MM.1S (cell line): Measurements from ENCODE around the gene RNLS.
"Not testable (repeated sequence)": the region's sequence is repeated elsewhere in the genome, so short reads cannot be mapped to it uniquely, and the experiment has no call there.

Source experiments
- DNase-seq: peaks from one replicate; pipeline ENCODE4 v3.0.0-alpha.2; 2015
- H2AFZ ChIP-seq: fragments of 300-600 bp; sonication (generic); 2 replicates; pipeline ENCODE4 v1.6.0; 2016; ENCODE audit warnings: antibody characterized with exemption, low read length
- H3F3A ChIP-seq: fragments of 300-600 bp; sonication (generic); 2 replicates; pipeline ENCODE4 v1.6.1; 2016; ENCODE audit warnings: mild to moderate bottlenecking, antibody characterized with exemption, low read length, moderate library complexity, mixed read lengths; ENCODE audit not compliant: insufficient read depth
- H3K27ac ChIP-seq: fragments of 300-600 bp; sonication (generic); 2 replicates; pipeline ENCODE4 v1.5.1; 2016; ENCODE audit warnings: mild to moderate bottlenecking, low read length
- H3K27me3 ChIP-seq: fragments of 300-600 bp; sonication (generic); replicated peaks from 2 replicates; pipeline ENCODE4 v1.6.0; 2016; ENCODE audit warnings: low read length; ENCODE audit not compliant: insufficient read depth
- H3K36me3 ChIP-seq: fragments of 300-600 bp; sonication (generic); replicated peaks from 2 replicates; pipeline ENCODE4 v1.6.1; 2016; ENCODE audit warnings: mild to moderate bottlenecking, low read length, mixed read lengths; ENCODE audit not compliant: insufficient read depth
- H3K4me1 ChIP-seq: fragments of 300-600 bp; sonication (generic); 2 replicates; pipeline ENCODE4 v1.6.1; 2016; ENCODE audit warnings: low read length, mixed read lengths
- H3K4me2 ChIP-seq: fragments of 300-600 bp; sonication (generic); 2 replicates; pipeline ENCODE4 v1.6.0; 2016; ENCODE audit warnings: low read depth, low read length
- H3K4me3 ChIP-seq: fragments of 300-600 bp; sonication (generic); 2 replicates; pipeline ENCODE4 v1.5.1; 2016; ENCODE audit warnings: low read length, mixed read lengths
- H3K79me2 ChIP-seq: fragments of 300-600 bp; sonication (generic); 2 replicates; pipeline ENCODE4 v1.6.1; 2016; ENCODE audit warnings: mixed run types, low read length, mixed read lengths
- H3K9ac ChIP-seq: fragments of 300-600 bp; sonication (generic); 2 replicates; pipeline ENCODE4 v1.6.1; 2016; ENCODE audit warnings: low read length, mixed read lengths
- H3K9me2 ChIP-seq: fragments of 300-600 bp; sonication (generic); replicated peaks from 2 replicates; pipeline ENCODE4 v1.6.1; 2016; ENCODE audit warnings: mild to moderate bottlenecking, low read length, mixed read lengths; ENCODE audit not compliant: insufficient read depth
- H3K9me3 ChIP-seq: fragments of 300-600 bp; sonication (generic); replicated peaks from 2 replicates; pipeline ENCODE4 v1.6.1; 2016; ENCODE audit warnings: mild to moderate bottlenecking, low read length, mixed read lengths; ENCODE audit not compliant: insufficient read depth
- H4K20me1 ChIP-seq: fragments of 300-600 bp; sonication (generic); 2 replicates; pipeline ENCODE4 v1.6.1; 2016; ENCODE audit warnings: mild to moderate bottlenecking, low read length, moderate library complexity, mixed read lengths; ENCODE audit not compliant: insufficient read depth
- CTCF ChIP-seq: fragments of 300-600 bp; sonication (generic); IDR thresholded peaks from 2 replicates; pipeline ENCODE4 v1.5.1; 2016; ENCODE audit warnings: antibody characterized with exemption, low read length, mixed read lengths
- EZH2 ChIP-seq: fragments of 300-600 bp; sonication (generic); optimal IDR thresholded peaks from 2 replicates; pipeline ENCODE3; 2017; ENCODE audit warnings: low read depth, mild to moderate bottlenecking, antibody characterized with exemption, low read length, mixed read lengths
- EZH2phosphoT487 ChIP-seq: fragments of 300-600 bp; sonication (generic); IDR thresholded peaks from 2 replicates; pipeline ENCODE4 v1.6.1; 2018; ENCODE audit warnings: antibody characterized with exemption, low read length

The RNLS gene

GRCh38 chr10:88361995-88362807 lies 220.9 kb downstream of the RNLS start:
- Histone ChIP-seq H2AFZ (no peak overlapping the region), H3K27ac (no peak overlapping the region), H3K9ac (no peak overlapping the region), H3K9me2 (no peaks in the 10 kb centered on the region), H4K20me1 (no peaks in the 10 kb centered on the region), H3K4me3 (no peak overlapping the region), H3K27me3 (no peaks in the 10 kb centered on the region), H3K79me2 (no peaks in the 10 kb centered on the region), H3K4me1 (no peaks in the 10 kb centered on the region), H3K36me3 (no peaks in the 10 kb centered on the region), H3K9me3 (no peaks in the 10 kb centered on the region), H3F3A (no peaks in the 10 kb centered on the region), H3K4me2 (no peak overlapping the region)
- TF ChIP-seq CTCF (no peak), EZH2phosphoT487 (no peak), EZH2 (no peak)
- no peak for DNase-seq

- no peaks in the 10 kb centered on the region for H3K9me3 ChIP-seq
- TF ChIP-seq EZH2phosphoT487, result no peak
- no peak for TF ChIP-seq EZH2
- TF ChIP-seq CTCF, result no peak
- no peaks in the 10 kb centered on the region for H3K36me3 ChIP-seq
- no peaks in the 10 kb centered on the region for H3F3A ChIP-seq
- no peaks in the 10 kb centered on the region for H3K79me2 ChIP-seq
- H3K4me2 ChIP-seq, result no peak overlapping the region
- DNase-seq, result peak; percentile 22
- H3K4me3 ChIP-seq, result no peak overlapping the region
- no peak overlapping the region for H3K27ac ChIP-seq
- no peak overlapping the region for H2AFZ ChIP-seq
- no peaks in the 10 kb centered on the region for H3K27me3 ChIP-seq
- no peak overlapping the region for H3K9ac ChIP-seq
- no peaks in the 10 kb centered on the region for H3K9me2 ChIP-seq
- H4K20me1 ChIP-seq, result no peaks in the 10 kb centered on the region
- no peaks in the 10 kb centered on the region for H3K4me1 ChIP-seq
These were observed 221.6 kb downstream of the RNLS start for GRCh38 chr10:88361494-88361893.

GRCh38 chr10:88355750-88356149 lies 227.4 kb downstream of the RNLS start:
- H3K4me3 ChIP-seq, H3K4me1 ChIP-seq, H3K9me3 ChIP-seq, H3K36me3 ChIP-seq, H3K9me2 ChIP-seq, H2AFZ ChIP-seq, H4K20me1 ChIP-seq, H3K27me3 ChIP-seq, H3F3A ChIP-seq, H3K4me2 ChIP-seq, DNase-seq, H3K79me2 ChIP-seq, H3K27ac ChIP-seq, H3K9ac ChIP-seq: not testable (repeated sequence)

- Histone ChIP-seq H3K4me3 (no peak overlapping the region), H3K36me3 (no peaks in the 10 kb centered on the region), H3K79me2 (no peaks in the 10 kb centered on the region), H3K4me2 (no peak overlapping the region), H3K27ac (no peak overlapping the region), H4K20me1 (no peaks in the 10 kb centered on the region), H2AFZ (no peak overlapping the region), H3K27me3 (no peaks in the 10 kb centered on the region), H3K4me1 (no peaks in the 10 kb centered on the region), H3K9me2 (no peaks in the 10 kb centered on the region), H3K9ac (no peak overlapping the region), H3K9me3 (no peaks in the 10 kb centered on the region), H3F3A (no peaks in the 10 kb centered on the region)
- DNase-seq, result no peak
- TF ChIP-seq EZH2phosphoT487 (no peak), EZH2 (no peak), CTCF (no peak)
These were observed 235.4 kb downstream of the RNLS start for GRCh38 chr10:88347597-88348304.
